NCI-H1694 (cell line): ENCODE data around the gene TBC1D5.

Experiments
- DNase-seq: peaks from one replicate; lab custom pipeline; 2025; lab: John Stamatoyannopoulos, UW

Gene TBC1D5

DNA sequence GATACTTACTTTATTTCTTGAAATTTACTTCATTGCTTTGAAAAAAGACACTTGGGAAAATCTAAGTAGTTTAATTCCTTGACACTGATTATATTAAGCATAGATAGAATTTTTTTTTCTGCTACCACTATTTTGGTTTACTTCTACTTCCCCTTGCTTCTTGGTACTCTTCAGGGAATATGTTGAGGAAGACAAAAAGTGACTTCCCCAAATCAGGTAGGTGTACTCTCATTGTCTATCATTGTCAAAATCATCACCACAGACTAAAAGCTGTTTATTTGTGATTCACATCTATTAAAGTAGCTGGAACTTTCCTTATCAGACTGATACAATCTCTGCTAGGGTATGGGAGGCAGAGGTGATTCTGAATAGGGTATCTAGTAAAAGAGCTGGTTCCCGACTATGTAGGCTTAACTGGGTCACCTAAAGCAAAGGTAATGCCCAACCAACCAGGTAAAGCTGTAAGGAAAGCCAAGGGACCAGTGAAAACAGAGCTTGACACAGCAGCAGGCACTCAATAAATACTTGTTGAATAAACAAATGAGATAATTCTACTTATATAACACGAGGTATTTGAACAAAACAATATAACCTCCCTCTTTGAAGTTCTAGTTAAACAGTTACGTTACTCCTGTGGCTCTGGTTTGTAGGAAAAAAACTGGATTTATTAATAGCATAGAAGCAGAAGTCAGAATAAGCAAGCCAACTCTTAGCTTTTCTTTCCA is 510.7 kb downstream of the TBC1D5 start:
- no peak for DNase-seq

DNA sequence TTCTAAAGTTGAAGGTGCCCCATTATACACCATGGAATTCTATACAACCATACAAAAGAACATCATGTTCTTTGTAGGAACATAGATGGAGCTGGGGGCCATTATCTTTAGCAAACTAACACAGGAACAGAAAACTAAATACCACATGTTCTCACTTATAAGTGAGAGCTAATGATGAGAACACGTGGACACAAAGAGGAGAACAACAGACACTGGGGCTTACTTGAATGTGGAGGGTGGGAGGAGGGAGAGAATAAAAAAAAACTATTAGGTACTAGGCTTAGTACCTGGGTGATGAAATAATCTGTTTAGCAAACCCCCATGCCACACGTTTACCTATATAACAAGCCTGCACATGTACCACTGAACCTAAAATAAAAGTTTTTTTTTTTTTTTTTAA is 515.0 kb downstream of the TBC1D5 start:
- no peak for DNase-seq

DNA sequence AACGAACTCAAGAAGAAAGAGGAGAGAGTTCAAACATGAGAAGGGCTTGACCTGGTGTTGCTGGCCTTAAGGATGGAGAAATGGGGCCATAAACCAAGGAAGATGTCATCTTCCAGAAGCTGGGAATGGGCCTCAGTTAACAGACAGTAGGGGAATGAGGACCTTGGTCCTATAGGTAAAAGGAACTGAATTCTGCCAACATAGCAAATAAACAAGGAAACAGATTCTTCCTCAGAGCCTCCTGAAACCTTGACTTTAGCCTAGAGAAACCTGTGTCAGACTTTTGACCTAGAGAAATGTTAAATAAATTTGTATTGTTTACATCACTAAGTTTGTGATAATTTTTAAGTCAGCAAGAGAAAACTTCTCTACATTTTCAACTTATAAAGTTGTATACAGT is 520.9 kb downstream of the TBC1D5 start:
- no peak for DNase-seq

DNA sequence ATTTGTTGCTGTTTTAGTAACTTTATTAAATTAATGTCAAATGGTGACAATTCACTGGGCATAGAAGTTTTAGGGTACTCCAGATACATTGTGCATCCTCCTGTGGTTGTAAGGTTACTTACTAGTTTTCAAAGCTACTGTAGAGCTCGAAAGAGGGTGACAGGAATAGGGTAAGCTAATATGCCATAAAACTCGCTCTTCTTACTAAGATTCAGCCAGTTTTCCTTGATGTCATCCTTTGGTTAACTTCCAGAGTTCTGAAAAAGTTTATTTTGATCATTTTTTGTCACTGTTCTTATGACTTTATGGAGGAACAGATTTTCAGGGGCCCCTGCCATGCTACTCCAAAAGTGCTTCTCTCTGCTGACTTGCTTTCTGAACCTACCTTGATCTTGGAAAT is 522.8 kb downstream of the TBC1D5 start:
- DNase-seq, result no peak

DNA sequence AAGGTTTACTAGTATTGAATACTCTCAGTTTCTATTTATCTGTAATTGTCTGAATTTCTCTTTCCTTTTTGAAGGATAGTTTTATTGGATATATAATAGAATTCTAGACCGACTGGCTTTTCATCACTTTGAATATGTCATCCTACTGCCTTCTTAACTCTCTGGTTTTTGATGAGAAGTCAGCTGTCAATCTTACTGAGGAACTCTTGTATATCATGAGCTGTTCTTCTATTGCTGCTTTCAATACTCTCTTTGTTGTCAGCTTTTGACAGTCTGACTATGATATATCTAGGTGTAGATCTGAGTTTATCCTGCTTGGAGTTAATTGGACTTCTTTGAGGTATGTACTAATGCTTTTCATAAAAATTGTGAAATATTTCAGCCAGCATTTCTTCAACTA is 523.8 kb downstream of the TBC1D5 start:
- no peak for DNase-seq

DNA sequence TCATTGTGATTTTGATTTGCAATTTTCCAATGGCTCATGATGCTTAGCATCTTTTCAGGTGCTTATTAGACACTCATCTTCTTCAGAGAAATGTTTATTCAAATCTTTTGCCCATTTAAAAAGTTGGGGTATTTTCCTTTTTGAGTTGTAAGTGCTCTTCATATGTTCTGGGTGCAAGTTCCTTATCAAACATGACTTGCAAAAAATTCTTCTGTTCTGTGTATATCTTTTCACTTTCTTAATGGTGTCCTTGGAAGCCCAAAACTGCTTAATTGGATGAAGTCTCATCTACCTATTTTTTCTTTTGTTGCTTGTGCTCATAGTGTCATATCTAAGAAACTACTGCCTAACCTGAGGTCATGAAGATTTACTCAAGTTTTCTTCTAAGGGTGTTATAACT is 524.8 kb downstream of the TBC1D5 start:
- no peak for DNase-seq

DNA sequence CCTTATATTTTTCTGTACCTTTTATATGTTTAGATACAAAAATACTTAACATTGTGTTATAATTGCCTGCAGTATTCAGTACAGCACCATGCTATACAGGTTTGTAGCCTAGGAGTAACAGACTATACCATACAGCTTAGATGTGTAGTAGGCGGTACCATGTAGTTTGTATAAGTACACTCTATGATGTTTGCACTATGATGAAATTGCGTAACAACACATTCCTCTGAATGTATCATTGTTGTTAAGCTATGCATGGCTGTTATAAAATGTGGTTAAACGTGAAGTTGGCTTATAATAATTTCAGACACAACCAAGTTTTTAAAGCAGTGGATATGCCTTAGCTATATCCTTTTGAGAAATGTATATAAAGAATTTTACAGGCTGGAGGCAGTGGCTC is 529.3 kb downstream of the TBC1D5 start:
- no peak for DNase-seq

DNA sequence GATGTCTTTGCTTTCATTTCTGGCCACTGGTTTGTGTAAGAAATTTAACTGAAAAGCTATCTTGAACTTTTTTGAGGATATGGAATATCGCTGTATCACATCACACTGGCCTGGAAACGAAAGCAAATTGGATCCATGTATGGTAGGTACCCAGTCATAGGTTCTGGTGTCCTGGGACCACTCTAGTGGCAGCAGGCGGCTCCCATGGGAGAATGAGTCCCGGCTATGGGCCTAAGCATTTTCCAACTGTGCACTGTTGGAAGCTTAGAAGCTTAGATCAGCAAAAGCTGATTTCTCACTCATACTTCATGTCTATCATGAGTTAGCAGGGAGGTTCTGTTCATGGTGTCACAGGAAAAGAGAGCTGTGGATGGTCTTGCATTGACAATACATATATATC is 534.5 kb downstream of the TBC1D5 start:
- no peak for DNase-seq

DNA sequence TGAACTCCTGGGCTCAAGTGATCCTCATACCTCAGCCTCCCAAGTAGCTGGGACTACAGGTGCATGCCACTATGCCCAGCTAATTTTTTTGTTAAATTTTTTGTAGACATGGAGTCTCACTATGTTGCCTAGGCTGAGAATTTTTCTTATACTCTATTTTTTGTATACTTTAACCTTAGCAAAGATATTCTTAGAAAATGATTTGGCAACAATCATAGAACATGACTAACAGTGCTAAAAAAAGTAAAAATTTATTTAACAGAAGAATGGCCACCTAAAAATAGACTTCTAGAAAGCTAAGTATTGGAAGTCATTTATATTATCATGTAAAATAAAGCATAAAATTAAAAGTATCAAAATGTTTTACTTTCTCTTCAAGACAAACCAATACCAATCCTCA is 535.4 kb downstream of the TBC1D5 start:
- DNase-seq, result no peak

DNA sequence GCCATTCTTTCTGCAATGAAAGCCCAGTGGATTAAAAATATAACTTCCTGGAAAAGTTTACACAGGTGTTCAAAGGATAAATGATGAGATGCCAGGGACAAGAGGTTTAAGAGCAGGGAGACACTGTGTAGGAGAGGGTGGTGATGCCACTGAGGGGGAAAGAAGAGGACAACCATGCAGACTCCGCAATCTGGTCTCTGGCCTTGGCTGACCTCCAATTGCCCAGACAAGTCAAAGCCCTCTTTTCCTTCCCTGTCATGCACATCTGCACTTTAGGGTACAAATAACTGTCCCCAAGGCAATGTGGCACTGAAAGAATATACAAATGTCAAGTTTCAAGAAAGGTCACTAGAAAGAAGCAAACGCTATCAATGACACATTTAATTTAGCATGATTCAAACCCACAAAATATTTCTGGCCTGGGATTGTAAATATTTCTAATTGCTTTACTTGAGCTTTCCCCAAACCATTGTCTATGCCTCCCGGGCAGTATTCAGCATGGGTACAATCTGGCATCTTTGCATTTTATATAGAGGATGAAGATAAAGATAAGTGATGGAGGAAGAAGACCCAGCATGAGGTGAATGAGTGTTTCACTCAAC is 538.3 kb downstream of the TBC1D5 start:
- DNase-seq, result no peak

DNA sequence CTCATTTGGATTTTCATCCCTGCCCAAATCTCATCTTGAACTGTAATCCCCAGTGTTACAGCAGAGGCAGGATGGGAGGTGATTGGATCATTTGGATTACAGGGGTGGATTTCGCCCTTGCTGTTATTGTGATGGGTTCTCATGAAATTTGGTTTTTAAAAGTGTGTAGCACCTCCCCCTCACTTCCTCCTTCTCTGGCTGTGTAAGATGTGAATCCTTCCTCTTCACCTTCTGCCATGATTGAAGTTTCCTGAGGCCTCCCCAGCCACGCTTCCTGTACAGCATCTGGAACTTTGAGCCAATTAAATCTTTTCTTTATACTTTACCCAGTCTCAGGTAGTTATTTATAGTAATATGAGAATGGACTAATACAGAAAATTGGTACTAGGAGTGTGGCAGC is 540.9 kb downstream of the TBC1D5 start:
- no peak for DNase-seq

DNA sequence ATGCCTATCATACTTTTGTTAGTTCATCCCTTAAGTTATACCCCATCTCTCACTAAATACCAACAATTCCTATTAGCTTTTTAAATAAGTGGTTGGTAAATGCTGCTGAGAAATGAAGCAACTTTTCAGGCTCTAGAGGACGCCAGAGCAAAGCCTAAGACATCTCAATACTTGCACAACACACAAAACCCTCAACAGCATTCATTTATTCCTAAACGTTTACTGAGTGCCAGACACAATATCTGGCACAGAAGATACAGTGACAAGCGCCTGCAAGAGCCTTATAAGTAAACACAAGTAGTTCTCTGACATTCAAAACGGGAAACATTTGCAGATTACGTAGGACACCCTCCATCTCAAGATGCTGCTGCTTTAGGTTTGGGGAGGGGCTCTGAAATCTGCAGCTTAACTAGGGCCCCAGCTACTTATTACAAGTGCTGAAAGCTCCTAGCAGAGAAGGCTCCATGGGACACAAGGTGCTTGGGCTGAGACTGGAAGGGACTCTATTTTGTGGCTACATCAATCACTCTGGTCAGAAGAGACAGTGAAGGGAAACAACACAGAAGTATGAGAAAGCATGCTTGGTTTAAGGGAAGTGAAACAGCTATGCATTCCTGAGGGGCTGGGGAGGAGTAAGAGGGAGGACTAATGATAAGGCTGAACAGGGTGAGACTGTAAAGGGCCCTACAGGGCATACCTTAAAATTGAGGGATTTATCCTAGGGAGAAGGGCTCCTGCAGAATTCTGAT is 546.4 kb downstream of the TBC1D5 start:
- DNase-seq, result no peak

DNA sequence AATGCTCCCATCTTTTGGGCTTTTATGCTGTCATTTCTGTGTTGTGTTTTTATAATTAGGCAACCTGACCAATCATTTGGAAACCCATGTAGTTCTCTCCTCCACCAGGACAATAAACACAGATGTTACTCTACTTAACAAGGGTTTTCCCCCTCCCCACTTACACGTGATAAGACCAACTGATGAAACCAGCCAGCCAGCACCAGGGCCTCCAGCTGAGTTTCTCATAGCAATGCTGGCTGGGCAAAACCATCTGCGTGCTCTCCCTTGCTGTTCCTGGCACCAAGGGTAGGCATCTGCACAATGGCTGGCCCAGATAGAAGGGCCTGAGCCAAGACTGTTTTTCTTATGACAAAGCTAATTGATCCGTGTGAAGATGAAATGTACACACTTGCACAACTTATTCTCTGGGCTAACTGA is 547.2 kb downstream of the TBC1D5 start:
- peak; percentile 96 for DNase-seq

DNA sequence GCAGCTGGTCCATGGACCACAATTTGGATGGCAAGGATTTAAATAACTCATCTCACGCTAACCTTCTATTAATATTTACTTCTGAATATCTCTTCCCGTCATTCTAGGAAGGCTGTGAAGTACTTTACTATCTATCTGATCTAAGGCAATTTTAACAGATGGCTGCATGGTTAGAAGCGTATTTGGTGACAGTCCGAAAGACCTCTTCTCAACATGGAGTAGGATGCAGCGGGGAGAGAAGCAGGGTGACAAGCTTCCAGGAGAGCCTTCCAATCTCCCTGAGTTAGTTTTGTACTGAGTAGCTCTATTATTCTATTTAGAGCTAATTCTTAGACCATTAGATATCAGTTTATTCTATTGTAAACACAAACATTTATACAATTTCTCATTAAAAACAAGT is 548.3 kb downstream of the TBC1D5 start:
- no peak for DNase-seq

DNA sequence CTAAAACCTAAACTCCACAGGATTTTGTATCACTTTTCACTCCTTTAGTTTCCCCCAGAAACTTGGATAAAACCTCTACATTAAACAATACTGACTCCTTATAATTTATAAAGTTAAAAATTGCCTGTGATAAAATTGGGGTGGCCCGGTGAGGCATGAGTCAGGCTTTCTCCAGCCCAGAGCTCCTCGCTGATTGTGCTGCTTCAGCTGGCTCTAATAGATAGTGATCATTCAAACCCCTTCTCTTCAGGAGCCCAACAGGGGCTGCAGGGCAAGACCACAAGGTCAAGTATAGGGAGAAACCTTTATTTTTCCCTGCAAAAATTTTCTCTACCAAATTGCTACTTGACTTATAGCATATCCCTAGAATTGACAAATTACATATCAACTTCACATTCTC is 549.4 kb downstream of the TBC1D5 start:
- no peak for DNase-seq

DNA sequence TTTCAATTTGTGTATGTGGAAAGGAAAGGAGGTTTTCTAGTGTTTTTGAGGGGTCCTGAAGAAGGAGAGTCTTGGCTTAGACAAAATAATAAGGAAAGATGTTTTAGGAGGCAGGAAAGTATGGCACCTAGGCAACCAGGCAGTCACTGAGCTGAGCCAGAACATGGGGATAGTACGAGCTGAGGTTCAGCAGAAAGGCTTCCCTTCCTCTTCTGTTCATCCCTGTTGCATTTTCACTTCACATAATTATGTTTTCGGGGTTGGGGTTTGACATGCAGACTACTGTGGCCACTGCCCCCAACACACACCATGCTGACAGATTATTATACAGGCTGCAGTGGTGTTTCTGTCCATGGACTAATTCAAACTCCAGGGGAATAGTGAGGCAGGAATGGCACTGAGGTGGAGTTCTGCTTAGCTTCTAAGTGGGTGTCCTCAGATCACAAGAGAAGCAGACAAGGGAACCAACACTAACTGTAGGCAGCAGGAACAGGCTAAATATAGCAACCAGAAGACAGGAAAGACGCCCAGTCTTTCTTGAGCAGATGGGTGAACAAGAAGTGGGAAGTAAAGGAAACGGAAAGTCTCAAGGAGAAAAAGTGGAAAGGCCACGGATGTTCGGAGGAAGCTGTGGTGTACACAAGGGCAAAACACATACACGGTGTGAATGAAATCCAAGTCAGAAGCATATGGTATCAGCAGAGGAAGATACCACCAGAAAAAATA is 551.9 kb downstream of the TBC1D5 start:
- no peak for DNase-seq

DNA sequence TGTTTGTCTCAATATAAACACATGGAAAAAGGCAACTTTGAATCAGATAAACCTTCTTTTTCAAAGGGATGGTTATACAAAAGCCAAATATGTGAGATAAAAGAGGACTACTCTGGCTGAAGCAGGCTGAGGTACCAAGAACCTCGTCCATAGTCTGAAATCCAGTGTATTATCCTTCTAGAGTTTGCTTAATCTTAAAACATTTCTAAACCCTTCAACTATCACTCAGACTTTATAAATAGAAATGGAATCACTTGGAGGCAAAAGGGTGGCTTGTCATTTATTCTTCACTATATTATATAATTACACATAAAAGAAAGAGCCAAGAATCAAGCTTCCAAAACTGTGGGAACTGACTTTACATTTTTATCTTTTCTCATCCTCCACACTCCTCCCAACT is 554.1 kb downstream of the TBC1D5 start:
- DNase-seq, result no peak

DNA sequence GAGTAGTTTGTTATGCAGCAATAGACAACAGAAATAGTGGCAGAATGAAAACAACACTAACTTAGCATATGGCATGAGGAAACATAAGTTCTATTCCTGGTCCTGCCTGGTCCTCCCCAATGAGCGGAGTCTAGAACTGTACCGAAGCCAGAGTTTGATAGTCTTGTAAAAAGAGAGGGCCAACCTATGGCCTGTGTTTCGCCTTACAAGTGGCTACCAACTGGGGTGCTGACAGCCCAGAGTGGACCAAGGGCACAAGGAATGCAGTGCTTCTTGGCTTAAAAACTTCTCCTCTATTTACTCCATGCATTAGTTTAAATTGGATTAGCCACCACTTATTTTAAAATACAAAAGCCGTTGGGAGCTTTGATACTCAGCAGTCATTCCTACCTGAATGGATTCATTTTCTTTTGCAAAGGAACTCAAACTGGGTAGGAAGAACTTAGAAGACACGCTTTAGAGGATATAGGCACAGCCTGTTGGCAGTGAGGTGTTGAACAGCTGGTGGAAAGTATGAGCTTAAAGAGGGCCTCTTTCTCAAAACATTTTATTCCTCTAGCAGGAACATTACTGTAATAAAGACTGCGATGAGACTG is 554.7 kb downstream of the TBC1D5 start:
- DNase-seq, result no peak

DNA sequence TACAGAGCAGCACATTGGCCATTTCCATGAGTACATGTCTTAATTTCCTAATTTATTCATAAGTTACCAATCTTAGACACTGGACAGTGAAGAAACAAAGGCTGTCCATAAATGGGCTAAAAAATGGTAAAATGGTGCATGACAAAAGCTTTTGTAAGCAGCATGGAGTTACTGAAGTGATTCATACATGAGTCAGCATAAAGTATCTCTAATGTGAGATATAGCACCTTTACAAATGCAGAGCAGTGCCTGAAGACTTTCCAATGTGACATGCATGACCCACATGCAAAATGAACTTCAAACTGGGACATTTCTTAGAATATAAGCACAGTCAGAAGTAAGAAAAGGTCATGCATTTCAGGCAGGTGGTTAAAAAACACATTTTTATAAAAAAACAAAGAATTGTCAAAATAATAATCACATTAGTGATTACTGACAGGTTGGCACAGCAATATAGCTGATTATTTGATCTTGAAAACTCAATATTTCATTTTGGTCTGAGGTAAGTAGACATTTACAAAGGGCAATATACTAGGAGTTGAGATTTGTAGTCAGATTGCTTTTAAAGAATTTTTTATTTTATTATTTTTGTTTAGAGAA is 558.4 kb downstream of the TBC1D5 start:
- no peak for DNase-seq

DNA sequence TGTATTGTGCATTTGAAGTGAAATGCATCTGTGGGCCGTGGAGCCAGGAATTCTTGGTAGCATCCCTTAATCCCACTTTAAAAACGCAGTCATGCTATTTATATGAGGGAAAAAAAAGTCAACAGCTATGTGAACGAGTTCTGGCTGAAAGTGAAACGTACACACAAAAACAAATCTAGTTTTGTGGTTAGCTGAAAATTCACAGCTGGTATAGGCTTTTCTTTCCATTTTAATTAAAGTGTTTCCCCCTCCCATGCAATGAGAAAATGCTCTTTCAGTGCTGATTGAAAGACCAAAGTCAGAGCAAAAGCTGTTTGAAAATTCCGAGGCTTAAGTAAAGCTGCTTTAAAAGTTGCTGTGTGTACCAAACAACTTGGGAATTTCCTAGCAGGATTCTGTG is 560.3 kb downstream of the TBC1D5 start:
- DNase-seq, result no peak

DNA sequence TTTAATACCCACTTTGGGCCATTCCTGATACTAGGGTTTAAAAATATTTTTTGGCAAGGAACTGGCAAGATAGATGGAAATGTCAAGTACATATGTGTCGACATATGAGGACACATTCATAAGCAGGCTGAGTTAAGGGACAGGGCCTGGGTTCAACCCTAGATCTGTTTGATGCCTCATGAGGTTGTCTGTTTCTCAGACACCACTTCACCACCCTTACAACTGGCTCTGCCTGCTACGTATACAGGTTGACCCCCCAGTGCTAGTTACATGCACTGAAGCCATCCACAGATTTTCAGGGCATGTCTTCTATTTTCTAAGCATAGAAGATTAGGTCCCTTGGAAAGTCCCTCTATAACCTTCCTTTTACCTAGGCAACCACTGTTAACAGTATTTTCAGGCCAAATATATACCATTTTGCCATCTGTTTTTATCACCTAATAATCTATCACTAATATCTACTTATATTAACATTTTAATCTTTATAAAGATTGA is 561.0 kb downstream of the TBC1D5 start:
- no peak for DNase-seq
